OCI-LY3 (cell line): ENCODE data around the gene FBXO46.

ENCODE experiments used
- H2AFZ ChIP-seq: fragments of 200-600, 300-600 bp; shearing (Covaris generic); 2 replicates; pipeline ENCODE4 v1.6.0; 2014; ENCODE audit warnings: antibody characterized with exemption, low read depth, low read length
- H3K27ac ChIP-seq: fragments of 200-600, 300-600 bp; sonication (generic); 2 replicates; pipeline ENCODE4 v1.5.1; 2014; ENCODE audit warnings: mild to moderate bottlenecking, low read length, moderate library complexity, mixed read lengths
- H3K27me3 ChIP-seq: fragments of 200-600, 300-600 bp; sonication (generic); 2 replicates; pipeline ENCODE4 v1.6.1; 2014; ENCODE audit warnings: low read depth, low read length, mixed read lengths
- H3K36me3 ChIP-seq: fragments of 200-600, 300-600 bp; sonication (generic); replicated peaks from 2 replicates; pipeline ENCODE3; 2014; ENCODE audit warnings: low read depth, low read length, mixed read lengths
- H3K4me1 ChIP-seq: fragments of 300-600, 200-600 bp; sonication (generic); 2 replicates; pipeline ENCODE4 v1.6.1; 2014; ENCODE audit warnings: low read length, mixed read lengths
- H3K4me2 ChIP-seq: fragments of 200-600, 300-600 bp; sonication (generic); 2 replicates; pipeline ENCODE4 v1.6.1; 2014; ENCODE audit warnings: low read length, mixed read lengths
- H3K4me3 ChIP-seq: fragments of 300-600, 200-600 bp; sonication (generic); 2 replicates; pipeline ENCODE4 v1.5.1; 2014; ENCODE audit warnings: antibody characterized with exemption, mild to moderate bottlenecking, low read length, moderate library complexity
- H3K79me2 ChIP-seq: fragments of 300-600, 200-600 bp; shearing (Covaris generic); 2 replicates; pipeline ENCODE4 v1.6.1; 2014; ENCODE audit warnings: mild to moderate bottlenecking, low read length, mixed read lengths
- H3K9ac ChIP-seq: fragments of 300-600, 200-600 bp; shearing (Covaris generic); 2 replicates; pipeline ENCODE4 v1.6.0; 2014; ENCODE audit warnings: mild to moderate bottlenecking, low read length, moderate library complexity
- H3K9me3 ChIP-seq: fragments of 200-600, 300-600 bp; shearing (Covaris generic); 2 replicates; pipeline ENCODE4 v1.6.1; 2014; ENCODE audit warnings: low read length, mixed read lengths; ENCODE audit not compliant: insufficient read depth
- H4K20me1 ChIP-seq: fragments of 200-600, 300-600 bp; sonication (generic); 2 replicates; pipeline ENCODE4 v1.6.1; 2016; ENCODE audit warnings: low read length, mixed read lengths; ENCODE audit not compliant: insufficient read depth
- CTCF ChIP-seq: fragments of 200-600, 300-600 bp; sonication (generic); IDR thresholded peaks from 2 replicates; pipeline ENCODE4 v1.5.1; 2014; ENCODE audit warnings: antibody characterized with exemption, low read length, low read depth
- EZH2phosphoT487 ChIP-seq: fragments of 200-600 bp; shearing (Covaris generic); IDR thresholded peaks from 2 replicates; pipeline ENCODE4 v1.6.1; 2018; ENCODE audit warnings: antibody characterized with exemption, mixed run types, low read depth

Gene FBXO46

GRCh38 chr19:45778010-45778661 lies 47.4 kb upstream of the FBXO46 start:
- TF ChIP-seq CTCF = no peak
- TF ChIP-seq EZH2phosphoT487 = no peak
- peak overlapping the region; percentile 77 for H3K4me3 ChIP-seq
- H3K4me1 ChIP-seq = peaks cover 31% of the 10 kb centered on the region
- H3K27ac ChIP-seq = no peak overlapping the region
- no peaks in the 10 kb centered on the region for H3K27me3 ChIP-seq
- no peak overlapping the region for H3K9ac ChIP-seq
- H3K9me3 ChIP-seq = no peaks in the 10 kb centered on the region
- H2AFZ ChIP-seq = no peak overlapping the region
- no peaks in the 10 kb centered on the region for H3K79me2 ChIP-seq
- H3K36me3 ChIP-seq = peaks cover 4% of the 10 kb centered on the region
- H3K4me2 ChIP-seq = peak overlapping the region; percentile 77
- no peaks in the 10 kb centered on the region for H4K20me1 ChIP-seq

- Histone ChIP-seq H3K4me2 (no peak overlapping the region), H3K27me3 (no peaks in the 10 kb centered on the region), H3K36me3 (peaks cover 4% of the 10 kb centered on the region), H3K27ac (no peak overlapping the region), H3K79me2 (no peaks in the 10 kb centered on the region), H2AFZ (no peak overlapping the region), H3K4me3 (no peak overlapping the region), H3K9me3 (no peaks in the 10 kb centered on the region), H4K20me1 (no peaks in the 10 kb centered on the region), H3K9ac (no peak overlapping the region), H3K4me1 (peaks cover 31% of the 10 kb centered on the region)
- TF ChIP-seq EZH2phosphoT487 (no peak), CTCF (no peak)
Measured at GRCh38 chr19:45777395-45777961, 46.8 kb upstream of the FBXO46 start.

GRCh38 chr19:45774765-45775164 lies 44.1 kb upstream of the FBXO46 start:
- Histone ChIP-seq H3K36me3 (peaks cover 4% of the 10 kb centered on the region), H3K4me3 (no peak overlapping the region), H3K9me3 (no peaks in the 10 kb centered on the region), H3K9ac (no peak overlapping the region), H4K20me1 (no peaks in the 10 kb centered on the region), H3K4me1 (peaks cover 10% of the 10 kb centered on the region), H2AFZ (no peak overlapping the region), H3K79me2 (no peaks in the 10 kb centered on the region), H3K27me3 (no peaks in the 10 kb centered on the region), H3K4me2 (no peak overlapping the region), H3K27ac (no peak overlapping the region)
- TF ChIP-seq EZH2phosphoT487 = no peak
- no peak for TF ChIP-seq CTCF

- TF ChIP-seq CTCF (no peak), EZH2phosphoT487 (no peak)
- Histone ChIP-seq H3K27ac (no peak overlapping the region), H3K4me3 (no peak overlapping the region), H3K79me2 (no peaks in the 10 kb centered on the region), H4K20me1 (no peaks in the 10 kb centered on the region), H3K9me3 (no peaks in the 10 kb centered on the region), H3K36me3 (peaks cover 4% of the 10 kb centered on the region), H3K4me2 (no peak overlapping the region), H3K27me3 (no peaks in the 10 kb centered on the region), H3K4me1 (peaks cover 2% of the 10 kb centered on the region), H2AFZ (no peak overlapping the region), H3K9ac (no peak overlapping the region)
Measured at GRCh38 chr19:45773384-45773783, 42.7 kb upstream of the FBXO46 start.
